ENCODE results near the gene PCK2.

Gene PCK2

DNA sequence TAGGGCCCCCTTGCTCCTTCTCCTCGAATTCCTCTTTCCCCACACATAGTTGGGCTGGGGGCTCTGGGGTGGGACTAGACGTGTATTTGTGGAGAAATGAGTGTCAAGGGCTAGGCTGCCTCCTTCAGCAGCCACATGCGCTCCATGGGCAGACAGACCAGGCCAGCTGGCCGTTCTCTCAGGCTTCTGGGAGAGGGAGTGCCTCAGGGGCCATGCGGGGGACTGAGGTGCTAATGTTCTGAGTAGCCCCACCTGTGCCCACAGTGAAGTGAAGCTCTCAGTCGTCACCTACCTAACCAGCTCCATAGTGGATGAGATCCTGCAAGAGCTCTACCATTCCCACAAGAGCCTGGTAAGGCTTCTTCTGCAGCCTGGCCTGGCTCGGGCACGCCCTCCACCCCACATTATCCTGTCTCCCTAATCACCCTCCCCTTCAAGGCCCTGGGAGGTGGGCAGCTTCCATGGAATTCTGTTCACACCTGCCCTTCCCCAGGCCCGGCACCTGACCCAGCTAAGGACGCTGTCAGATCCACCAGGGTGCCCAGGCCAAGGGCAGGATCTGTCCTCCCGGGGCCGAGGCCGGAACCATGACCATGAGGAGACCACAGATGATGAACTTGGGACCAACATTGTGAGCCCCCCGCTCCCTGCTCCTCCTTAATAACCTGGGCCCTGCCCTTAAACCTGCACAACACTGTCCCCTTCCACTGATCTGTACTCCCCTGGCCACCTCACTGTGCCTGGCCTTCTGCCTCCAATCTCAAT is 31.7 kb upstream of the PCK2 start:
- DNase-seq: no peak

- no peak for DNase-seq
Observed at GRCh38 chr14:24063263-24063836, 30.8 kb upstream of the PCK2 start.

DNA sequence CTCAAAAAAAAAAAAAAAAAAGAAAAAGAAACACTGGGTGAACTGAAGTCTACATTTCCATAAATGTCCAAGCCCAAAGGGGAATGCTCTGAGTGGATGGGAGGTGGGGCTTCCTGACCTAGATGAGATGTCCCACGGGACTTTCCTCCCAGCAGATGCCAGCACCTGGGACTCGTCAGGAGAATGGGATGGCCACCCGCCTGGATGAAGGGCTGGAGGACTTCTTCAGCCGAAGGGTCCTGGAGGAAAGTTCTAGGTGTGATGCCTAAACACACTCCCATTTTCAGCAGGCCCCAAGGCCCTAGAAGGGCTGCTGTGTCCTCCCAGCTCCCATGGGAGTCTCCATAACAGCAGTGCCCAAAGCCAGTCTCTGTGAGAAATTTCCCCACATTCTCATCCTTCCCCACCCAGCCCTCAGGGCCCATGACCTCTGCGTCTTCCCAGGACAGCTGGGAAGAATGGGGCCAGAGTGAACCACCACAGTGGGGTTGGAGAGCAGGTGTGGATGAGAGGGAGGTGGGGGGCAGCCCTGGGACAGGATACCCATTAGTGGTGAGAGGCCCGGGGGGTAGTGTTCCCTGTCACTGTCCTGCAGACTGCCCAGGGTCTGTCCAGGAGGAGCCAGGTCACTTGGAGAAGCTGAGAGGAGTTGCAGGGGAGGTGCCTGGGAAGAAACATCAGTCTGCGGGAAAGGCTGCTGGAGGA is 29.9 kb upstream of the PCK2 start:
- DNase-seq: no peak

DNA sequence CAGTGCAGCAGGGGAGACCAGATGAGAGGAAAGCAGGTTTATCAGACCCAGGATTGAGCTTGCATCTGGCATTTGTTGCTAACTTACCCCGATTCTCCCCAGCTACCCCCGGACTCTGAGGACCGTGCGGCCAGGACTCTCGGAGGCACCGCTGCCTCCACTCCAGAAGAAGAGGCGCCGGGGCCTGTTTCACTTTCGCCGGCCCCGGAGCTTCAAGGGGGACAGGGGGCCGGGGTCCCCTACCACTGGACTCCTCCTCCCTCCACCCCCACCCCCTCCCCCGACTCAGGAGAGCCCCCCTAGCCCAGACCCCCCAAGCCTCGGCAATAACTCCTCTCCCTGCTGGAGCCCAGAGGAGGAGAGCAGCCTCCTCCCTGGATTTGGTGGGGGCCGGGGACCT is 29.3 kb upstream of the PCK2 start:
- no peak for DNase-seq

DNA sequence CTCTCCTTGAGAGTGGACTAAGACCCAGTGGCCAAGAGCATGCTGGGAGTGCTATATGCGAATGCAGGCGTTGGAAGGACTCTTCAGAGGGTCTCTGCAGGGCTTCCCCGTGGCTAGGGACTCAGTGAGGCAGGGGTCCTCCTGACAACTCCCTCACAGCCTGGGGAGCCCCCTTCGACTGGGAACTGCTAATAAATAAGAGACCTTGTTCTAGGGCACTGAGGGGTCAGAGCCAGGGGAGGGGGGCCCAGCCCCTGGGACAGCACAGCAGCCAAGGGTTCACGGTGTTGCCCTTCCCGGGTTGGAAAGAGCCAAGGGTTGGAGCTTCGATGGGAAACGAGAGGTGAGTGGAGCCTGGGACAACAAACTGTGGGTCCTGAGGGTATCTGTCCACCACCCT is 28.7 kb upstream of the PCK2 start:
- no peak for DNase-seq

- no peak for DNase-seq
Observed at GRCh38 chr14:24066496-24067132, 27.5 kb upstream of the PCK2 start.

DNA sequence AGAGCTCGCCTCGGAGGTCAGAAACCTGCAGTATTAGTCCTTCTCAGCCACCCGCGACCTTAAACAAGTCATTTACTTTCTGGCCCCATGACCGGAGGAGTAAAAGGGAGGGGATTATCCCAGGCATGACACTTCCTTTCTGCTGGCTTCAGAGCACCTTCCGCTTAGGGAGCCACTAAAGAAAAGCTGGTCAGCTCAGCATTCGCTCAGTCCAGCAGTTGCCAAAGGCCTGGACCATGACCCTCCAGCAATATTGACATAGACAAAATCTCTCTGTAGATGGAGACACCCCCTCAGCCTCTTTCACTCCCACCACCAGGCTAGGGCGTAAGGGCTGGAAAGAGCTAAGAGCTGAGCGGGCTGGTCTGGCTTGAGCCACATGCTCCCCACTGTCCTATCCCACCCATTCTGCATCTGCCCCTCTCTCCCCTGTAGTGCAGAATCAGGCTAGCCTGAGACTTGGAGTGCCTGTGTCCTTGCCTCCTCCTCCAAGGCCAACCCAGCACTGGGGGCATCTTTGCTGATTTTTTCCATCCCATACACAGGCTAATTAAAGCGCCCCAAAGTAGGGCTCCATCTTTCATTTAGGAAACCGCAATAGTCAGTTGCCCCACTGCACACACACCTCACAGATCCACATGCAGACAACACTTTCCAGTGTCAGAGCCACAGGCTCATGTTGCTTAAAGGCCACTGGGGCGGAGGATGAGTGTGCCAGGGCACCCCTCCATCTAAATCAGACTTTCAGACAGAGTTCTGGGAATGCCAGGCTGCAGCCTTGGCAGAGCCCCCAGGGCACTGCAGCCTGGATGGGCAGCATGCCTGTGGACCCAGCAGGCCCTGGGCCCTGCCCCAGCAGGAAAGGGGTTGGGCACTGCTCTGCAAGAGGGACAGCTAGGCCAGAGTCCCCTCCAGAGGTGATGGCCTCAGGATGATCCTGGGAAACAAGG is 26.7 kb upstream of the PCK2 start:
- no peak for DNase-seq

GRCh38 chr14:24068711-24069410 is 25.2 kb upstream of the PCK2 start:
- no peak for DNase-seq

DNA sequence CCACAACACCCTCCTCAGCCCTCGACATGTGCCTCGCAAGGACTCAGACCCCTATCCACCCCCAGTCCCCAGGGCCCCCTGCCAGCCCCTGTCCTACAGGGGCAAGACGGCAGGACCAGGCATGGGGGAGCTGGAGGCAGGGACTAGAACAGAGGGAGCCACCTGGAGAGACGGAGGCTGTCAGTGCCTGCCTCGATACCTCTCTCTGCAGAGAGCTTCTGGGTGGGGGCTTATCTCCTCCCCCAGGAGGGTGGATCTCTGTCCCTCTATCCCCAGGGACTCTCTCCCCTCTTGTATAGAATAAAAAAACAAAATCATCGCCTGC is 24.7 kb upstream of the PCK2 start:
- no peak for DNase-seq

DNA sequence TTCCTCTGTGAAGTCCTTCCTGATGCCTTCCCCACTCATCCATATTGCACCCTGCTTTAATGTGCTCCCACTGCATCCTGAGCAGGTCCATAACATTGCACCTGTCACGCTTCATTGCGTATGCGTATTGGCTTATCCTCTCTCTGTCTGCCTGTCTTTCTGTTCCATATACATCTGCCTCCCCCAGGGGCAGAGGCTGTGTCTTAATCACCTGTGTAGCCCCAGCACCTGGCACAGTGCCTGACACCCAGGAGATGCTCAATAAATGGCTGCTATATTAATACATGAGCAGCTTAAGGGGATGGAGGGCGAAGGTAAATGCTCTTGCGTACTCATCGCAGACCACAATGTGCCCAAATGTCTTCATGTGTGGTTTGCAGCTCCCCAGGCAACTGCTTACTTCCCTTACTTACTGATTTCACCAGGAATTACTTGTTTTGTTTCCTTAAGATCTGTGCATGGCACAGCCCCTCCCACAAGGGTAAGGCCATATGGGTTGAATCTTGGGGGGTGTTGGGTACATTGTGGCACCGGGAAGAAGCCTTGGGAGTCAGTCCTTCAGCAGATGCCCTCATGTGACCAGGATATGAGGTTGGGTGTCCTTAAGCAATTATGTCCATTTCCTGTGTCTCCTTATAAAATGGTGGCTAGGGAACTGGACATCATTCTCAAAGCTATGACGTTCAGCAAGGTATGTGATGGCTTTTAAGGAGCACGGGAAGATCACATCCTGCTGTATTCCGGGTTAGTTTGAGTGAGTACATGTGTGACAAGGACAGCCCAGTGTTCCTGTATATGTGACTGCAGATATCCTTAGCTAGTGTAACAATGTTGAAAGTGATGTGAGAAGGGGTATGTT is 23.6 kb upstream of the PCK2 start:
- DNase-seq: no peak

DNA sequence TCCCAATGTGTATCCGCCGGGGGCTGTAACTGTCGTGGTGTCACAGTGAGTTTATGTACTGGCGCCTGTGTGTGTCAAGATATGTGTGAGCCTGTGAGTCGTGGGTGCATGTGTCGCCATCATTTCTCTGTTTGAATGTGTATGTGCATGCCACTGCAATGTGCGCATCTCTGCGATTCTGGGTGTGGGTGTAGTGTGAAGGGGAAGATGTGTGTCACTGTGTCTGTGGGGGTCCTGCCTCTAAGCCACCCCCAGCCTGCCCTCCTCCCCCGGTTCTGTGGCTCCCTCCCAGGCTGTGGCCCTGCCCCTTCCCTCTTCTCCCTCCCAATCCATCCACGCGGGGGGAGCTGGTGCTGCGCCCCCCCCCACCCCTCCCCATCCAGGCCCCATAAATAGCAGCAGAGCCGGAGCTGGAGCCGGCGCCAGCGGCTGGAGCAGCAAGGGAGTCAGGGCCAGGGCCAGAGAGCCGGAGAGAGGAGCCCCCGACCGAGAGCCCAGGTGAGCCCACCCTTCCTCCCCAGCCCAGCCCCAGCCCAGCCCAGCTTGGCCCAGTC is 22.9 kb upstream of the PCK2 start, which contains the start of gene CPNE6:
TSS of gene CPNE6 (plus strand) at position 419 of the 554 bp plus-strand sequence. CDS start 1,375 bp downstream, outside the sequence.
- no peak for DNase-seq

- DNase-seq: no peak
Observed at GRCh38 chr14:24071836-24072430, 22.2 kb upstream of the PCK2 start.

DNA sequence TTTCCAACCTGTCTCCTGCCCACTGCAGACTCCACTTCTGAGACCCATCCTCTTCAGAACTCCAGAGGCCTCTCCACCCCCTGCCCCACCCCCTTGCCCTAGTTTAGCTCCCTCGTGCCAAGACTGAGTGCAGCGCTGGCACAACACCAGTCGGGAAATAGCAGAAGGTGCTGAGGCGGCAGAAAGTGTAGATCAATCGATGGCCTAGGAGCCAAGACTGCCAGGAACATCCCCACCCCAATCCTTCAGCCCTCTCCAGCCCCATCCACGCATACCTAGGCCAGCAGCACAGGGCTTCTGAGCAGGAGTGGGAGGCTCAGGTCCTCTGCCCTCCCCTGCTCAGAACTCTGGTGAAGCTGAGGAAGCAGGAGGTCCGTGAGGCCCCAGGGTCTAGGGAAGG is 21.7 kb upstream of the PCK2 start:
- DNase-seq: no peak

DNA sequence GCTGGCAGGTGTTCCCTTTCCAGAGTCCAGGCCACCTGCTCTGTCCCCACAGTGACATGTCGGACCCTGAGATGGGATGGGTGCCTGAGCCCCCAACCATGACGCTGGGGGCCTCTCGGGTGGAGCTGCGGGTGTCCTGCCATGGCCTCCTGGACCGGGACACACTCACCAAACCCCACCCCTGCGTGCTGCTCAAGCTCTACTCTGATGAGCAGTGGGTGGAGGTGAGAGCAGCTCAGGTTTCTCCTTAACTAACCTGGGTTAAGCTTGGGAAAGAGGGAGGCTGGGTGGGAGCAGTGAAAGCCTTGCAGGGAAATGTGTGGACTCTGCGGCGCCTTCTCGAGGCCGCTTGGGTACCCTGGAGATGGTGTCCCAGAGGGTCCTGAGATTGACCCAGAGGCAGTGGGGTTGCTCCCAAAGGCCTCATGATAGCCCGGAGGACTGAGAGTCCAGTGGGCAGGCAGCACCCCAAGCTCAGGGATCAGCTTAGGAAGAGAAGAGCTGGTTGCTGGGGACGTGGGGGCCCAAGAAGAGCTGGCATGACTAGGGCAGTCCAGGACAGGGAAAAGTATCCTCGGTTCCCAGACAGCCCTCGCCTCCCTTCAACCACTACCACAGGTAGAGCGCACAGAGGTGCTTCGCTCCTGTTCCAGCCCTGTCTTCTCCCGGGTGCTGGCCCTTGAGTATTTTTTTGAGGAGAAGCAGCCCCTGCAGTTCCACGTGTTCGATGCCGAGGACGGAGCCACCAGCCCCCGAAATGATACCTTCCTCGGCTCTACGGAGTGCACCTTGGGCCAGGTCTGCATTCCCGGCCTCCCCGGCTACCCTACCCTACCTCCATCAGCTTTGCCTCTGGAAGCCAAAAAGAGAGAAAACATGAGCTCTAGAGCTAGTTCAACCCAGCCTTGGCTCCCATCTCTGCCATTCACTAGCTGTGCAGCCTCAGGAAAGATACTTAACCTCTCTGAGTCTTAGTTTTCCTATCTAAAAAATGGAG is 20.9 kb upstream of the PCK2 start:
- no peak for DNase-seq

- DNase-seq: no peak
Observed at GRCh38 chr14:24074625-24075484, 19.3 kb upstream of the PCK2 start.

DNA sequence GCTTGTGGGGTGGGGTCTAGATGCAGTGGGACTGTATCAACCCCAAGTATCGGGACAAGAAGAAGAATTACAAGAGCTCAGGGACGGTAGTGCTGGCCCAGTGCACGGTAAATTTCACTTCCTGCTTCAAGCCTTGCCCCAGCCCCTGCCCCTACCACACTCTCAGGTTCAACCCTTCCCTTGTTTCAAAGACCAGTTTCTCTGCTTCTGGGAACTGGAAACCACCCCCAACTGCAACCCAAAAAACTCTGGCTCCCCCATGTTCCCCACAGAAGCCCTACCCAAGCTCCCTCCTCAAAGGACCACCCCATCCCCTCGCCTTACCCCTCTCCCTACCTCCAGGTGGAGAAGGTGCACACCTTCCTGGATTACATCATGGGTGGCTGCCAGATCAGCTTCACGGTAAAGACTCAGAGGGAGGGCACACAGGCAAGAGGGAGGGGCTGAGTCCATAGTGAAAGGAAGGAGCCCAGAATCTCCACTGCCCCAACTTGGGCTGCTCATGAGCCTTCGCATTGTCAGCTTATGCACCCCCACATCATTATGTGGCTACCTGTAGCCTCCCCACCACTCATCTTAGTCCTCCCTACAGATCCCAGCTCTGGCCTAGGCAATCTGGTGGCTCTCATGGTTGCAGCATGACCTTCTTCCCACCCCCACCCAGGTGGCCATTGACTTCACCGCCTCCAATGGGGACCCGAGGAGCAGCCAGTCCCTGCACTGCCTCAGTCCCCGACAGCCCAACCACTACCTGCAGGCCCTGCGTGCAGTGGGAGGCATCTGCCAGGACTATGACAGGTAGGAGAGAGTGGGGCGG is 18.4 kb upstream of the PCK2 start:
- DNase-seq: no peak

DNA sequence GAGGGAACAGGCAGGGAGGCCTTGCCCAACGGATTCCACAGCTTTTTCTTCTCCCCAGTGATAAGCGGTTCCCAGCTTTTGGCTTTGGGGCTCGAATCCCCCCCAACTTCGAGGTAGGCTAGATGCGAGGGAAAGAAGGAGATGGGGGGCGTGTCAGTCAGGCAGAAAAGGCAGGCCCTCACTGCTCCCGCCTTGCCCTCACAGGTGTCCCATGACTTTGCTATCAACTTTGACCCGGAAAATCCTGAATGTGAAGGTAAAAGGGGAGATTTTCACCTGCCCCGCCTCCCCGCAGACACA is 17.9 kb upstream of the PCK2 start:
- DNase-seq: no peak
